SK-N-SH (cell line): ENCODE data around the gene MYO1F.

Experiments used
- CTCF ChIP-seq: fragments of 200-600 bp; sonication (generic); IDR thresholded peaks from 2 replicates; pipeline ENCODE4 v1.6.1; 2017; ENCODE audit warnings: antibody characterized with exemption, mild to moderate bottlenecking, moderate library complexity
- EP300 ChIP-seq, 2 experiments: IDR thresholded peaks; 2 replicates each; pipeline versions ENCODE4 v1.4.0 to v1.6.1; 2012; ENCODE audit warnings: borderline replicate concordance in 1 of 2, low read depth in 1 of 2, low read length in 1 of 2
- IRF3 ChIP-seq: fragments of 150-350 bp; IDR thresholded peaks from 2 replicates; pipeline ENCODE4 v1.6.1; 2016; ENCODE audit warnings: mild to moderate bottlenecking, low read depth, low read length
- JUND ChIP-seq: IDR thresholded peaks from 2 replicates; pipeline ENCODE4 v1.4.0; 2012
- TAF1 ChIP-seq: IDR thresholded peaks from 2 replicates; pipeline ENCODE4 v1.6.1; 2012; ENCODE audit warnings: low read depth, mild to moderate bottlenecking, low read length, moderate library complexity, borderline replicate concordance
- TCF12 ChIP-seq: IDR thresholded peaks from 2 replicates; pipeline ENCODE4 v1.4.0; 2012

- TF ChIP-seq TCF12 (no peak), TAF1 (no peak), EP300 (IDR thresholded peaks at IDR 0.05; ENCODE audit: borderline replicate concordance in 1 of 2, low read depth in 1 of 2, low read length in 1 of 2) (no peak), CTCF (no peak), JUND (no peak), IRF3 (no peak)
Observed at GRCh38 chr19:8501981-8502380, 75.3 kb downstream of the MYO1F start.
